Measurements from ENCODE around the gene GTPBP2.

GRCh38 chr6:43608807-43609206, 20.3 kb downstream of the GTPBP2 start:
- TF ChIP-seq IRF2 (CRISPR knock-in tag; IDR thresholded peaks at IDR 0.05; ENCODE audit: borderline replicate concordance, low read depth) (no peak), CTCF (IDR thresholded peaks at IDR 0.05) (no peak), ELF4 (CRISPR knock-in tag; IDR thresholded peaks at IDR 0.05; ENCODE audit: low read depth) (no peak), GABPB1 (CRISPR knock-in tag; IDR thresholded peaks at IDR 0.05) (no peak), MAX (CRISPR knock-in tag; IDR thresholded peaks at IDR 0.05) (no peak), ESRRA (CRISPR knock-in tag; IDR thresholded peaks at IDR 0.05; ENCODE audit: borderline replicate concordance) (no peak), NR2C2 (CRISPR knock-in tag; IDR thresholded peaks at IDR 0.05) (no peak), EMX1 (CRISPR knock-in tag; IDR thresholded peaks at IDR 0.05) (no peak), KAT7 (CRISPR knock-in tag; IDR thresholded peaks at IDR 0.05; ENCODE audit: borderline replicate concordance) (no peak), ZNF138 (CRISPR knock-in tag; conservative IDR thresholded peaks at IDR 0.05) (no peak), NFYB (CRISPR knock-in tag; conservative IDR thresholded peaks at IDR 0.05; ENCODE audit: low read depth) (no peak)
- TF ChIP-seq, protein P1, sequence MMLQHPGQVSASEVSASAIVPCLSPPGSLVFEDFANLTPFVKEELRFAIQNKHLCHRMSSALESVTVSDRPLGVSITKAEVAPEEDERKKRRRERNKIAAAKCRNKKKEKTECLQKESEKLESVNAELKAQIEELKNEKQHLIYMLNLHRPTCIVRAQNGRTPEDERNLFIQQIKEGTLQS (CRISPR knock-in tag; conservative IDR thresholded peaks at IDR 0.05) = no peak
- TF ChIP-seq, protein P2, sequence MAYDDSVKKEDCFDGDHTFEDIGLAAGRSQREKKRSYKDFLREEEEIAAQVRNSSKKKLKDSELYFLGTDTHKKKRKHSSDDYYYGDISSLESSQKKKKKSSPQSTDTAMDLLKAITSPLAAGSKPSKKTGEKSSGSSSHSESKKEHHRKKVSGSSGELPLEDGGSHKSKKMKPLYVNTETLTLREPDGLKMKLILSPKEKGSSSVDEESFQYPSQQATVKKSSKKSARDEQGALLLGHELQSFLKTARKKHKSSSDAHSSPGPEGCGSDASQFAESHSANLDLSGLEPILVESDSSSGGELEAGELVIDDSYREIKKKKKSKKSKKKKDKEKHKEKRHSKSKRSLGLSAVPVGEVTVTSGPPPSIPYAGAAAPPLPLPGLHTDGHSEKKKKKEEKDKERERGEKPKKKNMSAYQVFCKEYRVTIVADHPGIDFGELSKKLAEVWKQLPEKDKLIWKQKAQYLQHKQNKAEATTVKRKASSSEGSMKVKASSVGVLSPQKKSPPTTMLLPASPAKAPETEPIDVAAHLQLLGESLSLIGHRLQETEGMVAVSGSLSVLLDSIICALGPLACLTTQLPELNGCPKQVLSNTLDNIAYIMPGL (CRISPR knock-in tag; IDR thresholded peaks at IDR 0.05) = no peak
- TF ChIP-seq, protein P3, sequence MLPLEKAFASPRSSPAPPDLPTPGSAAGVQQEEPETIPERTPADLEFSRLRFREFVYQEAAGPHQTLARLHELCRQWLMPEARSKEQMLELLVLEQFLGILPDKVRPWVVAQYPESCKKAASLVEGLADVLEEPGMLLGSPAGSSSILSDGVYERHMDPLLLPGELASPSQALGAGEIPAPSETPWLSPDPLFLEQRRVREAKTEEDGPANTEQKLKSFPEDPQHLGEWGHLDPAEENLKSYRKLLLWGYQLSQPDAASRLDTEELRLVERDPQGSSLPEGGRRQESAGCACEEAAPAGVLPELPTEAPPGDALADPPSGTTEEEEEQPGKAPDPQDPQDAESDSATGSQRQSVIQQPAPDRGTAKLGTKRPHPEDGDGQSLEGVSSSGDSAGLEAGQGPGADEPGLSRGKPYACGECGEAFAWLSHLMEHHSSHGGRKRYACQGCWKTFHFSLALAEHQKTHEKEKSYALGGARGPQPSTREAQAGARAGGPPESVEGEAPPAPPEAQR (CRISPR knock-in tag; IDR thresholded peaks at IDR 0.05) = no peak
